Measurements from ENCODE around the gene PFKFB3. TPM values are rescaled to one million over a fixed set of nuclear protein-coding genes. Genes with fewer than 3 reads are reported as not detected.

PFKFB3 gene
- total RNA-seq, 1 donor from 2014 or later: 28.8 TPM

DNA sequence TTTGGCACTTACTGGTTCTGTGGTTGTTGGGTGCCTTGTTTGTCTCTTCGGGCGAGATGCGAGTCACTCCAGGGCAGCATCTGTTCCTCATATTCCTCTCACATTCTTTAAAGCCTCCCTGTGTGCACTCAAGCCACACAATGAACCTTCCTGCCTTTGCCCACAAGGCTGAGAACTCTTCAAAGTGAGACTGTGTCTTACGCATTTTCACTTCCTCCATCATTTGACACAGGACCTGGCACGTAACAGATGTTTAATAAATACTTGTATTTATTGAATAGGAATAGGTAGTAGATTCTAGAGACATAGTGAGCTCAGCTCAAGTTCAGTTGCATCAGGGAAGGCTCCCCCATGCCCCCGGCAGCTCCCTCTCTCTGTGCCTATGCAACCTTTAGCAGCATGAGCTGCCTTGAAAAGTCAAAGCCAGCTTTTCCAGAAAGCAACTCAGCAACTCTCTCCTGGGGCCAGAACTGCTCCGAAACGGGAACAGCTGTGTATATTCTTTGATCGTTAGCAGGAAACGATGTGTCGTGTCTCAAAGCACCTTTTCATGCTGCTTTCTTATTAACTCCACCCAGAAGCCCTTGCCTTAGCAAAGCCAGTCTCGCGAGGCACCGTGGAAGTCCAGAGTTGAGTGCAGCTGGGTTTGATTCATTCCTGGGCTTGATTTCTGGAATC is 97.5 kb downstream of the PFKFB3 start:
- no peaks in the 10 kb centered on the region for H3K9me3 ChIP-seq (ENCODE audit: low read depth)
- no peak for DNase-seq (ENCODE audit: low spot score)
- H3K27ac ChIP-seq: no peak overlapping the region
- no peak overlapping the region for H2AFZ ChIP-seq (replicated peaks)
- TF ChIP-seq EZH2 (IDR thresholded peaks at IDR 0.05): no peak
- TF ChIP-seq EZH2phosphoT487 (IDR thresholded peaks at IDR 0.05): no peak
- TF ChIP-seq, protein P1, sequence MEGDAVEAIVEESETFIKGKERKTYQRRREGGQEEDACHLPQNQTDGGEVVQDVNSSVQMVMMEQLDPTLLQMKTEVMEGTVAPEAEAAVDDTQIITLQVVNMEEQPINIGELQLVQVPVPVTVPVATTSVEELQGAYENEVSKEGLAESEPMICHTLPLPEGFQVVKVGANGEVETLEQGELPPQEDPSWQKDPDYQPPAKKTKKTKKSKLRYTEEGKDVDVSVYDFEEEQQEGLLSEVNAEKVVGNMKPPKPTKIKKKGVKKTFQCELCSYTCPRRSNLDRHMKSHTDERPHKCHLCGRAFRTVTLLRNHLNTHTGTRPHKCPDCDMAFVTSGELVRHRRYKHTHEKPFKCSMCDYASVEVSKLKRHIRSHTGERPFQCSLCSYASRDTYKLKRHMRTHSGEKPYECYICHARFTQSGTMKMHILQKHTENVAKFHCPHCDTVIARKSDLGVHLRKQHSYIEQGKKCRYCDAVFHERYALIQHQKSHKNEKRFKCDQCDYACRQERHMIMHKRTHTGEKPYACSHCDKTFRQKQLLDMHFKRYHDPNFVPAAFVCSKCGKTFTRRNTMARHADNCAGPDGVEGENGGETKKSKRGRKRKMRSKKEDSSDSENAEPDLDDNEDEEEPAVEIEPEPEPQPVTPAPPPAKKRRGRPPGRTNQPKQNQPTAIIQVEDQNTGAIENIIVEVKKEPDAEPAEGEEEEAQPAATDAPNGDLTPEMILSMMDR (IDR thresholded peaks at IDR 0.05): no peak
- no peak overlapping the region for H3K4me3 ChIP-seq
- no peak overlapping the region for H3K9ac ChIP-seq
- H3K9me3 Mint-ChIP-seq: no peaks in the 10 kb centered on the region
- no peaks in the 10 kb centered on the region for H3K36me3 ChIP-seq
- no peak overlapping the region for H3K4me3 Mint-ChIP-seq
- peaks cover 2% of the 10 kb centered on the region for H3K27me3 Mint-ChIP-seq (ENCODE audit: insufficient read depth, low read depth)
- H3K27ac Mint-ChIP-seq: peak overlapping the region; percentile 74
- peaks cover 23% of the 10 kb centered on the region for H3K4me1 Mint-ChIP-seq
- no peaks in the 10 kb centered on the region for H3K79me2 ChIP-seq (ENCODE audit: low read depth)
- H3F3A ChIP-seq (ENCODE audit: low read depth): no peaks in the 10 kb centered on the region
- H3K36me3 Mint-ChIP-seq: no peaks in the 10 kb centered on the region
- no peaks in the 10 kb centered on the region for H4K20me1 ChIP-seq (ENCODE audit: low read depth)
- no peaks in the 10 kb centered on the region for H3K27me3 ChIP-seq
- H3K4me2 ChIP-seq: no peak overlapping the region
- no peaks in the 10 kb centered on the region for H3K4me1 ChIP-seq

DNA sequence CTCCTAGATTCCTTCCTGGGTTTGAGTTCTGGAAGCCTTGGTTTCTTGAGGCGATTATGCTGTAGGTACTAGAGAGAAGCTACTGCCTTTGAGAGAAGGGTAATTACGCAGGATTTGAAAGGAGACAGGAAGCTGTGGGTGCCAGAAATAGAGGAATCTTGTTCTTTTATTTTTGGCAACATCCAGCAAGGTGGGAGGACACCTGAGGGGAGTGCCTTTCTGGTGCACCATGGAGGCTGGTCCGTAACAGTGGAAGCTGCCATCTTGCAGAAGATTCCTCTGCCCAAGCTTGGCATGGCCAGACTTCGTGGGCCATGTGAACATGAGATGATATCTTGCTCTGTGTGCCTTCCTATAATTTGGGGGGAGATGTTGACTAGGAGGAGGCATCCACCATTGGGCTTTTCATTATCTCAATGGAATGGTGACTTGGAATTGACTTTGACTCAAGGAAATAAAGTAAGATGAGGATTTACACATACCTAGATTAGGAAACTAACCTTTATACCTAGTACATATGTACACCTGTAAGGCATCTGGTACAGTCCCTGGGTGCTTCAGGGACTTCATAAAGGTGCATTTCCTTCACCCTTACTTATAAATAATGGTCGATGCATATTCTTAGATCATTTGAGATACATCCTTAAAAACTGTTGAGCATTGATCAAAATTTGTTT is 98.2 kb downstream of the PFKFB3 start:
- Histone ChIP-seq H3K9ac (no peak overlapping the region), H3K79me2 (ENCODE audit: low read depth) (no peaks in the 10 kb centered on the region), H3K27me3 (no peaks in the 10 kb centered on the region), H3K4me1 (no peaks in the 10 kb centered on the region), H2AFZ (replicated peaks) (no peak overlapping the region), H3F3A (ENCODE audit: low read depth) (no peaks in the 10 kb centered on the region), H3K27ac (no peak overlapping the region), H3K4me2 (no peak overlapping the region), H3K9me3 (ENCODE audit: low read depth) (no peaks in the 10 kb centered on the region), H4K20me1 (ENCODE audit: low read depth) (no peaks in the 10 kb centered on the region), H3K36me3 (no peaks in the 10 kb centered on the region), H3K4me3 (no peak overlapping the region)
- Mint-ChIP-seq H3K27ac (no peak overlapping the region), H3K4me1 (peaks cover 21% of the 10 kb centered on the region), H3K9me3 (no peaks in the 10 kb centered on the region), H3K4me3 (no peak overlapping the region), H3K27me3 (ENCODE audit: insufficient read depth, low read depth) (peaks cover 2% of the 10 kb centered on the region), H3K36me3 (no peaks in the 10 kb centered on the region)
- no peak for TF ChIP-seq EZH2 (IDR thresholded peaks at IDR 0.05)
- TF ChIP-seq, protein P1 (IDR thresholded peaks at IDR 0.05): no peak
- no peak for TF ChIP-seq EZH2phosphoT487 (IDR thresholded peaks at IDR 0.05)
- DNase-seq (ENCODE audit: low spot score): no peak

DNA sequence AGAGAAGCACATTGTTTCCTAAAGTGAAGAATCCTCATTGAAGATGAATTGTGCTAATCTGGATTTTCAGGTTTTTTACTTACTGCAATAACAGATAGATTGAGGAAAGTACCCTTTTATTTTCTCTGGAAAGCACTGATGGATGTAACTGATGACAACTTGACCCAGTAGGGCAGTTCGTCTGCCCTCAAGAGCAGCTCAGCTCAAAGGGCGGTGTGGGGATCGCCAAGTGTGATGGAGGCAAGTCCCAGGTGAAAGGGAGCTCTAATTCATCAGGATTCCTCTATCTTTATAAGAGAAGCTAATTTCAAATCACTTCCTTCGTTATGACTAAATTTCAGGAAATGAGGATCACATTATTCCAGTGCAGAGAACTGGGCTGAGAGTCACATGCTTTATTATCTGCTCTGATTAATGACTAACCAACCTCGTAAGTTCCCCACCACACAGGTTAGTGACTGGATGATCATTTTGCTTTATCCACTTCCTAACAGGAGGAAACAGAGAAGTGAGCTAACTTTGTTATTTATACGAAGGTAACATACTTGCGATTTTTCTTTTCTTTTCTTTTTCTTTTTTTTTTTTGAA is 98.8 kb downstream of the PFKFB3 start:
- H3K36me3 Mint-ChIP-seq: no peaks in the 10 kb centered on the region
- no peaks in the 10 kb centered on the region for H3K36me3 ChIP-seq
- no peaks in the 10 kb centered on the region for H3K79me2 ChIP-seq (ENCODE audit: low read depth)
- no peak overlapping the region for H3K27ac Mint-ChIP-seq
- TF ChIP-seq EZH2 (IDR thresholded peaks at IDR 0.05): no peak
- no peak for TF ChIP-seq EZH2phosphoT487 (IDR thresholded peaks at IDR 0.05)
- TF ChIP-seq, protein P1 (IDR thresholded peaks at IDR 0.05): no peak
- no peak for DNase-seq (ENCODE audit: low spot score)
- no peak overlapping the region for H3K4me2 ChIP-seq
- H3K4me3 ChIP-seq: no peak overlapping the region
- no peak overlapping the region for H3K9ac ChIP-seq
- peaks cover 20% of the 10 kb centered on the region for H3K4me1 Mint-ChIP-seq
- no peaks in the 10 kb centered on the region for H3K27me3 ChIP-seq
- H4K20me1 ChIP-seq (ENCODE audit: low read depth): no peaks in the 10 kb centered on the region
- peaks cover 1% of the 10 kb centered on the region for H3K9me3 Mint-ChIP-seq
- H3K4me1 ChIP-seq: no peaks in the 10 kb centered on the region
- no peak overlapping the region for H3K4me3 Mint-ChIP-seq
- no peak overlapping the region for H2AFZ ChIP-seq (replicated peaks)
- no peak overlapping the region for H3K27ac ChIP-seq
- H3K9me3 ChIP-seq (ENCODE audit: low read depth): no peaks in the 10 kb centered on the region
- no peaks in the 10 kb centered on the region for H3F3A ChIP-seq (ENCODE audit: low read depth)
- H3K27me3 Mint-ChIP-seq (ENCODE audit: insufficient read depth, low read depth): peaks cover 4% of the 10 kb centered on the region

Small RNA genes within 50 kb of the gene (small RNA-seq; reads per million reads assigned to genes)
- gene RF00019: not detected

Other genes with a start within 250 kb of the PFKFB3 start
- gene IL15RA, start 225.4 kb upstream of the PFKFB3 start, total RNA-seq (ENCODE audit: low replicate concordance): not detected in 2 replicates
- not detected in 2 replicates for gene IL2RA, start 140.6 kb upstream of the PFKFB3 start, total RNA-seq (ENCODE audit: low replicate concordance)
- gene RBM17, start 113.9 kb upstream of the PFKFB3 start, total RNA-seq (ENCODE audit: low replicate concordance): 67.2 and 73.6 TPM in 2 replicates

Measured in neural progenitor cell (in vitro differentiated cells).